Right cardiac atrium (tissue), 5 donors: ENCODE data around the gene TMPRSS11A. TPM values are rescaled to one million over a fixed set of nuclear protein-coding genes. Genes with fewer than 3 reads are reported as not detected.

Experiments used
- ATAC-seq, 2 donors: fragments of 200-7000 bp; cut with Tn5 transposase; one replicate each; pipeline versions ENCODE4 v1.8.0 to v1.9.1; 2020; ENCODE audit warnings: moderate library complexity in 2 of 2, mild to moderate bottlenecking in 1 of 2
- DNase-seq, 3 donors: peaks; one replicate each; pipeline ENCODE4 v3.0.0-alpha.2; 2020
- H3K27ac ChIP-seq: one replicate; pipeline ENCODE4 v1.5.1; 2013; ENCODE audit warnings: mild to moderate bottlenecking, low read length, control low read depth, moderate library complexity
- H3K27me3 ChIP-seq: one replicate; pipeline ENCODE4 v1.6.1; 2013; ENCODE audit not compliant: control insufficient read depth, insufficient read depth
- H3K4me1 ChIP-seq: one replicate; pipeline ENCODE4 v1.6.1; 2013; ENCODE audit warnings: low read length; ENCODE audit not compliant: control insufficient read depth, insufficient read depth
- H3K4me3 ChIP-seq: one replicate; pipeline ENCODE4 v1.5.1; 2013; ENCODE audit warnings: low read length, control low read depth
- H3K9me3 ChIP-seq: one replicate; pipeline ENCODE4 v1.6.1; 2013; ENCODE audit warnings: low read length; ENCODE audit not compliant: control insufficient read depth
- WGBS: extraction: QIAGEN DNeasy Blood & Tissue Kit; methylation state at CpG from one replicate; pipeline ENCODE4 v1.1.7; 2013; 5-methylcytosine and 5-hydroxymethylcytosine counted together
- intact Hi-C, 4 donors: fragments of 100-400 bp; cut with DNase I; formaldehyde crosslinking; loops; one replicate each; pipeline versions ENCODE4 v1.11.0 to v1.14.0; 2022 to 2023
- polyA plus RNA-seq: library from polyadenylated mRNA; stranded (reverse); fragments of 200-250 nt; gene quantifications from one replicate; pipeline ENCODE4 v1.2.3, GENCODE V29; 2013
- total RNA-seq, 4 donors: library from RNA; stranded (reverse); fragmentation: NEBNext Ultra II Directional; extraction: Animal tissue kit (Norgen Biotek cat#: 25700); gene quantifications; one replicate each; pipeline ENCODE4 v1.2.1, GENCODE V29; 2021
- donor health status: healthy with polysubstance abuse.
- donor health status: DM: no; HTN: yes; CAD: no.
- donor health status: DM: no; HTN: no; CAD: no.
- donor health status: DM: no; HTN: yes; CAD: no; lungs with severe emphysema.
- donor health status: DM: yes; HTN: yes; CAD: no.

TMPRSS11A gene
- total and polyA plus RNA-seq, 5 donors: not detected

- Histone ChIP-seq H3K9me3 (no peaks in the 10 kb centered on the region), H3K4me1 (no peaks in the 10 kb centered on the region), H3K27ac (no peak overlapping the region), H3K27me3 (no peaks in the 10 kb centered on the region), H3K4me3 (no peak overlapping the region)
- intact Hi-C loops: no loop called here
- DNase-seq: no peak
- ATAC-seq: no peak
These were observed 71.6 kb downstream of the TMPRSS11A start for GRCh38 chr4:67891645-67892044.

- no peak overlapping the region for H3K4me3 ChIP-seq
- intact Hi-C loops: no loop called here
- ATAC-seq: no peak
- DNase-seq: no peak
- H3K9me3 ChIP-seq: no peaks in the 10 kb centered on the region
- no peaks in the 10 kb centered on the region for H3K4me1 ChIP-seq
- no peak overlapping the region for H3K27ac ChIP-seq
- H3K27me3 ChIP-seq: no peaks in the 10 kb centered on the region
- WGBS: 71% methylated on average over 4 of the region's 4 CpGs
These were observed 77.0 kb downstream of the TMPRSS11A start for GRCh38 chr4:67886281-67886680.

- Histone ChIP-seq H3K27me3 (no peaks in the 10 kb centered on the region), H3K4me1 (no peaks in the 10 kb centered on the region), H3K9me3 (no peaks in the 10 kb centered on the region), H3K4me3 (no peak overlapping the region), H3K27ac (no peak overlapping the region)
- WGBS: 45% methylated on average over 6 of the region's 6 CpGs
- intact Hi-C loops: no loop called here
- ATAC-seq: no peak
- DNase-seq: no peak
These were observed 77.5 kb downstream of the TMPRSS11A start for GRCh38 chr4:67885762-67886161.

- DNase-seq (no peak), ATAC-seq (no peak)
- intact Hi-C loops: no loop called here
- H3K27me3 ChIP-seq: no peaks in the 10 kb centered on the region
- no peak overlapping the region for H3K4me3 ChIP-seq
- no peaks in the 10 kb centered on the region for H3K9me3 ChIP-seq
- H3K27ac ChIP-seq: no peak overlapping the region
- no peaks in the 10 kb centered on the region for H3K4me1 ChIP-seq
These were observed 78.6 kb downstream of the TMPRSS11A start for GRCh38 chr4:67884701-67885100.

- 77% methylated on average over 1 of the region's 1 CpG for WGBS
- H3K9me3 ChIP-seq: no peaks in the 10 kb centered on the region
- H3K27me3 ChIP-seq: no peaks in the 10 kb centered on the region
- H3K27ac ChIP-seq: no peak within 1 kb of the TSS
- no peaks in the 10 kb centered on the region for H3K4me1 ChIP-seq
- DNase-seq (no peak), ATAC-seq (no peak)
- intact Hi-C loops: no loop called here
- H3K4me3 ChIP-seq: no peak within 1 kb of the TSS
These were observed 79.4 kb downstream of the TMPRSS11A start, which contains the start of gene TMPRSS11D for GRCh38 chr4:67883902-67884301. Gene TMPRSS11D, minus strand, starts transcription at chr4:67884002. Its CDS starts 69 bp downstream, at chr4:67883933.

- 78% methylated on average over 5 of the region's 5 CpGs for WGBS
- DNase-seq: no peak
- Histone ChIP-seq H3K4me3 (no peak overlapping the region), H3K27ac (no peak overlapping the region), H3K9me3 (no peaks in the 10 kb centered on the region), H3K4me1 (no peaks in the 10 kb centered on the region), H3K27me3 (no peaks in the 10 kb centered on the region)
- ATAC-seq: no peak
- intact Hi-C loops: no loop called here
These were observed 79.8 kb downstream of the TMPRSS11A start for GRCh38 chr4:67883458-67883857.

- no peak for ATAC-seq
- Histone ChIP-seq H3K4me1 (no peaks in the 10 kb centered on the region), H3K27ac (no peak overlapping the region), H3K9me3 (no peaks in the 10 kb centered on the region), H3K4me3 (no peak overlapping the region), H3K27me3 (no peaks in the 10 kb centered on the region)
- DNase-seq: no peak
- WGBS: 39% methylated on average over 1 of the region's 1 CpG
- intact Hi-C loops: no loop called here
These were observed 82.3 kb downstream of the TMPRSS11A start for GRCh38 chr4:67880866-67881610.

GRCh38 chr4:67879486-67879885 lies 83.8 kb downstream of the TMPRSS11A start:
- no peaks in the 10 kb centered on the region for H3K9me3 ChIP-seq
- intact Hi-C loops: no loop called here
- H3K4me1 ChIP-seq: no peaks in the 10 kb centered on the region
- H3K27me3 ChIP-seq: no peaks in the 10 kb centered on the region
- WGBS: 83% methylated on average over 3 of the region's 3 CpGs
- DNase-seq (no peak), ATAC-seq (no peak)
- no peak overlapping the region for H3K4me3 ChIP-seq
- no peak overlapping the region for H3K27ac ChIP-seq

GRCh38 chr4:67877086-67877485 lies 86.2 kb downstream of the TMPRSS11A start:
- H3K9me3 ChIP-seq: no peaks in the 10 kb centered on the region
- WGBS: 86% methylated on average over 3 of the region's 3 CpGs
- no peak overlapping the region for H3K4me3 ChIP-seq
- no peaks in the 10 kb centered on the region for H3K27me3 ChIP-seq
- ATAC-seq (no peak), DNase-seq (no peak)
- H3K4me1 ChIP-seq: no peaks in the 10 kb centered on the region
- H3K27ac ChIP-seq: no peak overlapping the region
- intact Hi-C loops: no loop called here

GRCh38 chr4:67874986-67875385 lies 88.3 kb downstream of the TMPRSS11A start:
- Histone ChIP-seq H3K4me3 (no peak overlapping the region), H3K9me3 (no peaks in the 10 kb centered on the region), H3K27me3 (no peaks in the 10 kb centered on the region), H3K27ac (no peak overlapping the region), H3K4me1 (no peaks in the 10 kb centered on the region)
- intact Hi-C loops: no loop called here
- ATAC-seq (no peak), DNase-seq (no peak)
- 53% methylated on average over 2 of the region's 2 CpGs for WGBS

- ATAC-seq: no peak
- intact Hi-C loops: no loop called here
- DNase-seq: no peak
These were observed 90.2 kb downstream of the TMPRSS11A start for GRCh38 chr4:67873116-67873515.

GRCh38 chr4:67871867-67872266 lies 91.4 kb downstream of the TMPRSS11A start:
- no peak for ATAC-seq
- intact Hi-C loops: no loop called here

More at GRCh38 chr4:67873116-67873515, 90.2 kb downstream of the TMPRSS11A start:
- Histone ChIP-seq H3K4me1 (no peaks in the 10 kb centered on the region), H3K27me3 (no peaks in the 10 kb centered on the region), H3K9me3 (no peaks in the 10 kb centered on the region), H3K4me3 (no peak overlapping the region), H3K27ac (no peak overlapping the region)
- 65% methylated on average over 1 of the region's 1 CpG for WGBS

More at GRCh38 chr4:67871867-67872266, 91.4 kb downstream of the TMPRSS11A start:
- no peak for DNase-seq
- Histone ChIP-seq H3K27ac (no peak overlapping the region), H3K9me3 (no peaks in the 10 kb centered on the region), H3K27me3 (no peaks in the 10 kb centered on the region), H3K4me1 (no peaks in the 10 kb centered on the region), H3K4me3 (no peak overlapping the region)
